WTC11 (cell line): ENCODE results near the gene CLPTM1L. TPM values are rescaled to one million over a fixed set of nuclear protein-coding genes. Genes with fewer than 3 reads are reported as not detected.

Experiments used
- ATAC-seq: fragments of 200-7000 bp; cut with Tn5 transposase; 2 replicates; pipeline ENCODE4 v1.10.0; 2021; ENCODE audit warnings: mild to moderate bottlenecking, moderate library complexity
- CTCF ChIA-PET: fragments of 300-600 bp; sonication (Branson Sonifier 250); formaldehyde crosslinking; loops from one replicate; lab custom pipeline; 2021; ENCODE audit warnings: antibody characterized with exemption; lab: Charles Lee
- POLR2A ChIA-PET: fragments of 350-600 bp; sonication (Branson Sonifier 250); formaldehyde crosslinking; loops from one replicate; lab custom pipeline; 2021; ENCODE audit warnings: antibody characterized with exemption; lab: Charles Lee
- DNase-seq: peaks from one replicate; pipeline ENCODE4 v3.0.0; 2021; ENCODE audit warnings: low spot score
- H3K27ac Mint-ChIP-seq: 2 replicates; pipeline ENCODE4 v1.8.0; 2021; ENCODE audit warnings: mixed read lengths
- H3K27me3 Mint-ChIP-seq: 2 replicates; pipeline ENCODE4 v1.8.0; 2021; ENCODE audit warnings: low read depth, mild to moderate bottlenecking, moderate library complexity, mixed read lengths
- H3K36me3 Mint-ChIP-seq: 2 replicates; pipeline ENCODE4 v1.8.0; 2021; ENCODE audit warnings: mixed read lengths
- H3K4me1 Mint-ChIP-seq: 2 replicates; pipeline ENCODE4 v1.8.0; 2022; ENCODE audit warnings: mixed read lengths
- H3K4me3 Mint-ChIP-seq: 2 replicates; pipeline ENCODE4 v1.8.0; 2021; ENCODE audit warnings: mild to moderate bottlenecking, moderate library complexity, mixed read lengths
- H3K9me3 Mint-ChIP-seq: 2 replicates; pipeline ENCODE4 v1.8.0; 2021; ENCODE audit warnings: mixed read lengths
- ATF3 ChIP-seq: sonication (generic); formaldehyde crosslinking; conservative IDR thresholded peaks from 2 replicates; pipeline ENCODE4 v1.8.1; 2022; ENCODE audit warnings: mild to moderate bottlenecking, missing genetic modification reagents
- CREM ChIP-seq: sonication (generic); formaldehyde crosslinking; IDR thresholded peaks from 2 replicates; pipeline ENCODE4 v1.8.1; 2022; ENCODE audit warnings: mild to moderate bottlenecking, missing genetic modification reagents, moderate library complexity
- E2F4 ChIP-seq: sonication (generic); formaldehyde crosslinking; IDR thresholded peaks from 2 replicates; pipeline ENCODE4 v1.8.1; 2022; ENCODE audit warnings: low read depth, mild to moderate bottlenecking, moderate library complexity, missing genetic modification reagents, borderline replicate concordance
- ELF4 ChIP-seq: sonication (generic); formaldehyde crosslinking; IDR thresholded peaks from 2 replicates; pipeline ENCODE4 v1.8.1; 2022; ENCODE audit warnings: low read depth, mild to moderate bottlenecking, moderate library complexity, missing genetic modification reagents
- GABPB1 ChIP-seq: sonication (generic); formaldehyde crosslinking; IDR thresholded peaks from 2 replicates; pipeline ENCODE4 v1.8.1; 2023; ENCODE audit warnings: mild to moderate bottlenecking, missing genetic modification reagents
- MXD4 ChIP-seq: fragments of 250-450 bp; sonication (Bioruptor Pico); IDR thresholded peaks from 2 replicates; pipeline ENCODE4 v1.8.0; 2021; ENCODE audit warnings: mild to moderate bottlenecking, moderate library complexity, borderline replicate concordance
- NR1H2 ChIP-seq: sonication (generic); formaldehyde crosslinking; IDR thresholded peaks from 2 replicates; pipeline ENCODE4 v1.9.0; 2021; ENCODE audit warnings: mild to moderate bottlenecking, moderate library complexity, missing genetic modification reagents
- PREB ChIP-seq: sonication (generic); formaldehyde crosslinking; IDR thresholded peaks from 2 replicates; pipeline ENCODE4 v1.8.1; 2022; ENCODE audit warnings: mild to moderate bottlenecking, missing genetic modification reagents, moderate library complexity, borderline replicate concordance
- SMAD4 ChIP-seq: sonication (generic); formaldehyde crosslinking; IDR thresholded peaks from 2 replicates; pipeline ENCODE4 v1.8.0; 2022; ENCODE audit warnings: mild to moderate bottlenecking, missing genetic modification reagents
- TCF7 ChIP-seq: sonication (generic); formaldehyde crosslinking; IDR thresholded peaks from 2 replicates; pipeline ENCODE4 v1.8.0; 2022; ENCODE audit warnings: mild to moderate bottlenecking, low read depth, missing genetic modification reagents, moderate library complexity
- TEAD4 ChIP-seq: sonication (generic); formaldehyde crosslinking; IDR thresholded peaks from 2 replicates; pipeline ENCODE4 v1.8.0; 2022; ENCODE audit warnings: mild to moderate bottlenecking, missing genetic modification reagents
- TP53 ChIP-seq: sonication (generic); formaldehyde crosslinking; IDR thresholded peaks from 2 replicates; pipeline ENCODE4 v1.8.1; 2023; ENCODE audit warnings: mild to moderate bottlenecking, missing genetic modification reagents
- ZNF121 ChIP-seq: sonication (generic); formaldehyde crosslinking; IDR thresholded peaks from 2 replicates; pipeline ENCODE4 v1.8.0; 2023; ENCODE audit warnings: missing genetic modification reagents
- ZNF138 ChIP-seq: sonication (generic); formaldehyde crosslinking; conservative IDR thresholded peaks from 2 replicates; pipeline ENCODE4 v1.8.1; 2022; ENCODE audit warnings: mild to moderate bottlenecking, moderate library complexity, missing genetic modification reagents
- ZNF232 ChIP-seq: sonication (generic); formaldehyde crosslinking; IDR thresholded peaks from 2 replicates; pipeline ENCODE4 v1.8.0; 2022; ENCODE audit warnings: mild to moderate bottlenecking, missing genetic modification reagents
- ZNF416 ChIP-seq: fragments of 250-450 bp; sonication (Bioruptor Pico); IDR thresholded peaks from 2 replicates; pipeline ENCODE4 v1.9.0; 2021; ENCODE audit warnings: mild to moderate bottlenecking, inconsistent platforms
- total RNA-seq: library from RNA; stranded (reverse); gene quantifications from 3 replicates; pipeline ENCODE4 v1.2.3, GENCODE V29; 2021
- TF ChIP-seq, protein P1 (sequence below): sonication (generic); formaldehyde crosslinking; IDR thresholded peaks from 2 replicates; pipeline ENCODE4 v1.8.1; 2023; ENCODE audit warnings: mild to moderate bottlenecking, missing genetic modification reagents, borderline replicate concordance
- TF ChIP-seq, protein P2 (sequence below): sonication (generic); formaldehyde crosslinking; IDR thresholded peaks from 2 replicates; pipeline ENCODE4 v1.8.1; 2022; ENCODE audit warnings: low read depth, missing genetic modification reagents, borderline replicate concordance
- TF ChIP-seq, protein P3 (sequence below): sonication (generic); formaldehyde crosslinking; IDR thresholded peaks from 2 replicates; pipeline ENCODE4 v1.8.0; 2022; ENCODE audit warnings: missing genetic modification reagents

The CLPTM1L gene
- total RNA-seq, 1 experiment from 2014 or later: 92.8 TPM

DNA sequence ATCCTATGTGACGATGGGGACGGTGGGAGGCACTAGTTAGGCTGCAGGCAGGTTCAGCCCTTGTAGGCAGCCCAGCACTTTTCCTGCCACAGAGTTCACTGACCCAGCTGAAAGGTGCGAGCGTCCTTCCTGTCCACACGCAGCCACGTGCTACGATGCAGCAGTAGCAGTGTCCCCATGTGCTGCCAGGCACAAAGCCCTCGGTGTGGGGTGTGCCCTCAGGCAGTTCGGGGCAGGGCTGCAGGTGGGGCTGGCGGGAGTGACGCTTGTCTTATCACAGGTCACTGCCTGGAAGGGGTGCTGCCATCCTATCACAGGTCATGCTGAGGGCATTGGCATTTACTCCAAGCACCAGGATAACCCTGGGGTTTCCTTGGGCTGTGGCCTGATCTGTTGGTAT, 46.8 kb upstream of the CLPTM1L start:
- ATAC-seq (no peak), DNase-seq (no peak)
- Mint-ChIP-seq H3K36me3 (no peaks in the 10 kb centered on the region), H3K27me3 (peaks cover 27% of the 10 kb centered on the region), H3K4me3 (no peak overlapping the region), H3K9me3 (no peaks in the 10 kb centered on the region), H3K4me1 (peaks cover 5% of the 10 kb centered on the region)
- CTCF ChIA-PET: interaction anchor here (1.9 kb wide), 1 partner anchor 11 kb away, joined by 9 read pairs; no protein-coding TSS in a partner anchor
- TF ChIP-seq ZNF138 (no peak), NR1H2 (CRISPR knock-in tag) (no peak), ELF4 (CRISPR knock-in tag) (no peak), TEAD4 (CRISPR knock-in tag) (no peak), ATF3 (CRISPR knock-in tag) (no peak), PREB (no peak), TCF7 (CRISPR knock-in tag) (no peak), SMAD4 (CRISPR knock-in tag) (no peak), TP53 (no peak), ZNF121 (CRISPR knock-in tag) (no peak), ZNF232 (CRISPR knock-in tag) (no peak), E2F4 (CRISPR knock-in tag) (no peak), GABPB1 (CRISPR knock-in tag) (no peak), CREM (CRISPR knock-in tag) (no peak), ZNF416 (CRISPR knock-in tag) (no peak), MXD4 (CRISPR knock-in tag) (no peak)
- TF ChIP-seq, protein P1, sequence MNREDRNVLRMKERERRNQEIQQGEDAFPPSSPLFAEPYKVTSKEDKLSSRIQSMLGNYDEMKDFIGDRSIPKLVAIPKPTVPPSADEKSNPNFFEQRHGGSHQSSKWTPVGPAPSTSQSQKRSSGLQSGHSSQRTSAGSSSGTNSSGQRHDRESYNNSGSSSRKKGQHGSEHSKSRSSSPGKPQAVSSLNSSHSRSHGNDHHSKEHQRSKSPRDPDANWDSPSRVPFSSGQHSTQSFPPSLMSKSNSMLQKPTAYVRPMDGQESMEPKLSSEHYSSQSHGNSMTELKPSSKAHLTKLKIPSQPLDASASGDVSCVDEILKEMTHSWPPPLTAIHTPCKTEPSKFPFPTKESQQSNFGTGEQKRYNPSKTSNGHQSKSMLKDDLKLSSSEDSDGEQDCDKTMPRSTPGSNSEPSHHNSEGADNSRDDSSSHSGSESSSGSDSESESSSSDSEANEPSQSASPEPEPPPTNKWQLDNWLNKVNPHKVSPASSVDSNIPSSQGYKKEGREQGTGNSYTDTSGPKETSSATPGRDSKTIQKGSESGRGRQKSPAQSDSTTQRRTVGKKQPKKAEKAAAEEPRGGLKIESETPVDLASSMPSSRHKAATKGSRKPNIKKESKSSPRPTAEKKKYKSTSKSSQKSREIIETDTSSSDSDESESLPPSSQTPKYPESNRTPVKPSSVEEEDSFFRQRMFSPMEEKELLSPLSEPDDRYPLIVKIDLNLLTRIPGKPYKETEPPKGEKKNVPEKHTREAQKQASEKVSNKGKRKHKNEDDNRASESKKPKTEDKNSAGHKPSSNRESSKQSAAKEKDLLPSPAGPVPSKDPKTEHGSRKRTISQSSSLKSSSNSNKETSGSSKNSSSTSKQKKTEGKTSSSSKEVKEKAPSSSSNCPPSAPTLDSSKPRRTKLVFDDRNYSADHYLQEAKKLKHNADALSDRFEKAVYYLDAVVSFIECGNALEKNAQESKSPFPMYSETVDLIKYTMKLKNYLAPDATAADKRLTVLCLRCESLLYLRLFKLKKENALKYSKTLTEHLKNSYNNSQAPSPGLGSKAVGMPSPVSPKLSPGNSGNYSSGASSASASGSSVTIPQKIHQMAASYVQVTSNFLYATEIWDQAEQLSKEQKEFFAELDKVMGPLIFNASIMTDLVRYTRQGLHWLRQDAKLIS: no peak
- TF ChIP-seq, protein P2, sequence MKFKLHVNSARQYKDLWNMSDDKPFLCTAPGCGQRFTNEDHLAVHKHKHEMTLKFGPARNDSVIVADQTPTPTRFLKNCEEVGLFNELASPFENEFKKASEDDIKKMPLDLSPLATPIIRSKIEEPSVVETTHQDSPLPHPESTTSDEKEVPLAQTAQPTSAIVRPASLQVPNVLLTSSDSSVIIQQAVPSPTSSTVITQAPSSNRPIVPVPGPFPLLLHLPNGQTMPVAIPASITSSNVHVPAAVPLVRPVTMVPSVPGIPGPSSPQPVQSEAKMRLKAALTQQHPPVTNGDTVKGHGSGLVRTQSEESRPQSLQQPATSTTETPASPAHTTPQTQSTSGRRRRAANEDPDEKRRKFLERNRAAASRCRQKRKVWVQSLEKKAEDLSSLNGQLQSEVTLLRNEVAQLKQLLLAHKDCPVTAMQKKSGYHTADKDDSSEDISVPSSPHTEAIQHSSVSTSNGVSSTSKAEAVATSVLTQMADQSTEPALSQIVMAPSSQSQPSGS (CRISPR knock-in tag): no peak
- TF ChIP-seq, protein P3, sequence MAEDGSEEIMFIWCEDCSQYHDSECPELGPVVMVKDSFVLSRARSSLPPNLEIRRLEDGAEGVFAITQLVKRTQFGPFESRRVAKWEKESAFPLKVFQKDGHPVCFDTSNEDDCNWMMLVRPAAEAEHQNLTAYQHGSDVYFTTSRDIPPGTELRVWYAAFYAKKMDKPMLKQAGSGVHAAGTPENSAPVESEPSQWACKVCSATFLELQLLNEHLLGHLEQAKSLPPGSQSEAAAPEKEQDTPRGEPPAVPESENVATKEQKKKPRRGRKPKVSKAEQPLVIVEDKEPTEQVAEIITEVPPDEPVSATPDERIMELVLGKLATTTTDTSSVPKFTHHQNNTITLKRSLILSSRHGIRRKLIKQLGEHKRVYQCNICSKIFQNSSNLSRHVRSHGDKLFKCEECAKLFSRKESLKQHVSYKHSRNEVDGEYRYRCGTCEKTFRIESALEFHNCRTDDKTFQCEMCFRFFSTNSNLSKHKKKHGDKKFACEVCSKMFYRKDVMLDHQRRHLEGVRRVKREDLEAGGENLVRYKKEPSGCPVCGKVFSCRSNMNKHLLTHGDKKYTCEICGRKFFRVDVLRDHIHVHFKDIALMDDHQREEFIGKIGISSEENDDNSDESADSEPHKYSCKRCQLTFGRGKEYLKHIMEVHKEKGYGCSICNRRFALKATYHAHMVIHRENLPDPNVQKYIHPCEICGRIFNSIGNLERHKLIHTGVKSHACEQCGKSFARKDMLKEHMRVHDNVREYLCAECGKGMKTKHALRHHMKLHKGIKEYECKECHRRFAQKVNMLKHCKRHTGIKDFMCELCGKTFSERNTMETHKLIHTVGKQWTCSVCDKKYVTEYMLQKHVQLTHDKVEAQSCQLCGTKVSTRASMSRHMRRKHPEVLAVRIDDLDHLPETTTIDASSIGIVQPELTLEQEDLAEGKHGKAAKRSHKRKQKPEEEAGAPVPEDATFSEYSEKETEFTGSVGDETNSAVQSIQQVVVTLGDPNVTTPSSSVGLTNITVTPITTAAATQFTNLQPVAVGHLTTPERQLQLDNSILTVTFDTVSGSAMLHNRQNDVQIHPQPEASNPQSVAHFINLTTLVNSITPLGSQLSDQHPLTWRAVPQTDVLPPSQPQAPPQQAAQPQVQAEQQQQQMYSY (CRISPR knock-in tag): no peak
- TF ChIP-seq, all 79 proteins: peak for 0
- H3K27ac Mint-ChIP-seq: no peak overlapping the region
- POLR2A ChIA-PET: no interaction called here
